22Rv1 (cell line): ENCODE measurements around the gene XPC.

ENCODE experiments used
- H3K27ac ChIP-seq: fragments of 450-650 bp; 2 replicates; pipeline ENCODE4 v1.5.1; 2017
- ZFX ChIP-seq: fragments of 450-650 bp; IDR thresholded peaks from 2 replicates; pipeline ENCODE4 v1.6.1; 2017; ENCODE audit warnings: antibody characterized with exemption, borderline replicate concordance
- TF ChIP-seq, protein P1 (sequence below): fragments of 450-650 bp; IDR thresholded peaks from 2 replicates; pipeline ENCODE4 v1.5.1; 2017; ENCODE audit warnings: mild to moderate bottlenecking

Gene XPC

GRCh38 chr3:14141602-14142341 is 36.6 kb downstream of the XPC start:
- no peak overlapping the region for H3K27ac ChIP-seq
- no peak for TF ChIP-seq ZFX
- TF ChIP-seq, protein P1, sequence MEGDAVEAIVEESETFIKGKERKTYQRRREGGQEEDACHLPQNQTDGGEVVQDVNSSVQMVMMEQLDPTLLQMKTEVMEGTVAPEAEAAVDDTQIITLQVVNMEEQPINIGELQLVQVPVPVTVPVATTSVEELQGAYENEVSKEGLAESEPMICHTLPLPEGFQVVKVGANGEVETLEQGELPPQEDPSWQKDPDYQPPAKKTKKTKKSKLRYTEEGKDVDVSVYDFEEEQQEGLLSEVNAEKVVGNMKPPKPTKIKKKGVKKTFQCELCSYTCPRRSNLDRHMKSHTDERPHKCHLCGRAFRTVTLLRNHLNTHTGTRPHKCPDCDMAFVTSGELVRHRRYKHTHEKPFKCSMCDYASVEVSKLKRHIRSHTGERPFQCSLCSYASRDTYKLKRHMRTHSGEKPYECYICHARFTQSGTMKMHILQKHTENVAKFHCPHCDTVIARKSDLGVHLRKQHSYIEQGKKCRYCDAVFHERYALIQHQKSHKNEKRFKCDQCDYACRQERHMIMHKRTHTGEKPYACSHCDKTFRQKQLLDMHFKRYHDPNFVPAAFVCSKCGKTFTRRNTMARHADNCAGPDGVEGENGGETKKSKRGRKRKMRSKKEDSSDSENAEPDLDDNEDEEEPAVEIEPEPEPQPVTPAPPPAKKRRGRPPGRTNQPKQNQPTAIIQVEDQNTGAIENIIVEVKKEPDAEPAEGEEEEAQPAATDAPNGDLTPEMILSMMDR, result no peak

- H3K27ac ChIP-seq, result no peak overlapping the region
- TF ChIP-seq ZFX, result no peak
- TF ChIP-seq, protein P1, result no peak
Measured at GRCh38 chr3:14141144-14141543, 37.3 kb downstream of the XPC start.

GRCh38 chr3:14140668-14141067 is 37.7 kb downstream of the XPC start:
- H3K27ac ChIP-seq, result no peak overlapping the region
- TF ChIP-seq ZFX, result no peak
- TF ChIP-seq, protein P1, result no peak

DNA sequence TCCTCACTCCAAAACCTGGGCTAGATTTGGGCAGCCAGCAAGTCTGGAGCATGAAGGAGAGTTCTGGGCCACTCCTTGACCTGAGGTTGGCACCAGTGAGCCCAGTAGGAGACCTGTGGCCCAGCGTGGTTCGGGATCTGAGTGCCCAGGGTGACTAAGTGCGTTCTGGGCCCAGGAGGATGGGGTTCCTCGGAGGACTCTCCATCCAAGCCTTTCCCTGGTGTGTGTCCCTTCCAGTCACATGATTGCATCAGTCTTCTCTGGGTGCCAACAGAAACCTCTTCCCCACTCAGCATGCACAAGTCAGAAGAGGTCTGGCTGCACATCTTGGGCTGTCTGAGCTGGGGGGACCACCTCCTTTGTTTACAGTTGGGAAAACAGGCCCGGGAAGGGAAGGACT is 38.6 kb downstream of the XPC start:
- no peak for TF ChIP-seq ZFX
- TF ChIP-seq, protein P1, result no peak

DNA sequence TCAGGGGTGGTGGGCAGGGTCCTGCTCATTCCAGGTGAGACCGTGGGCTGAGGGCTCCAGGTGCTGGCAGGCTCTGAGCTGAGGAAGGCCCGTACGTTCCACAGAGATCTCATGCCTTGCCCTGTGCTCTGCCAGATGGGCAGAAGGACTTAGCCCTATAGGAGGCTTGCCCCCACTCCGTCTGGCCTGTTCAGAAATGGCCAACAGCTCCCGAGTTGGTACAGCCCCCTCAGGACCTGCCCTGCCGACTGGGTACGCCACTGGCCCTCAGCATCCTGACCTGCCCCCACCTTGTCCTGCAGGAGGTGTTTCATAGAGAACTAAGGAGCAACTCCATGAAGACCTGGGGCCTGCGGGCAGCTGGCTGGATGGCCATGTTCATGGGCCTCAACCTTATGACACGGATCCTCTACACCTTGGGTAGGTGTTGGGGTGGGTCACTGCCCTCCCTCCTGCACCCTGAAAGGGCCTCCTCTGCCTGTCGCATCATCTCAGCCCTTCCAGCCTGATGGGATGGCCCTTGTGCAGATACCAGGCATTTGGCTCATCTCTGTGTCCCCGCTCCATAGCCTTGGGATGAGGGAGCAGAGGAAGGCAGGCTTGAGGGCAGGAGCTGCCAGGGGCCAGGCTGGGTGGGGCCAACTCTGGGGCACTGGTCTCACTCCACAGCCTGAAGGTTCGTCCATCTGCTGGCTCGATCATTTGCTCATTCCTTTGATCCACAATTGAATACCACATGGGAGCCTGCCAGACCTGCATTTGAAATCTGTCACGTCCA is 39.3 kb downstream of the XPC start:
- H3K27ac ChIP-seq, result no peak overlapping the region
- TF ChIP-seq ZFX, result no peak
- TF ChIP-seq, protein P1, result no peak

More for the DNA sequence above, 38.6 kb downstream of the XPC start:
- no peak overlapping the region for H3K27ac ChIP-seq

DNA sequence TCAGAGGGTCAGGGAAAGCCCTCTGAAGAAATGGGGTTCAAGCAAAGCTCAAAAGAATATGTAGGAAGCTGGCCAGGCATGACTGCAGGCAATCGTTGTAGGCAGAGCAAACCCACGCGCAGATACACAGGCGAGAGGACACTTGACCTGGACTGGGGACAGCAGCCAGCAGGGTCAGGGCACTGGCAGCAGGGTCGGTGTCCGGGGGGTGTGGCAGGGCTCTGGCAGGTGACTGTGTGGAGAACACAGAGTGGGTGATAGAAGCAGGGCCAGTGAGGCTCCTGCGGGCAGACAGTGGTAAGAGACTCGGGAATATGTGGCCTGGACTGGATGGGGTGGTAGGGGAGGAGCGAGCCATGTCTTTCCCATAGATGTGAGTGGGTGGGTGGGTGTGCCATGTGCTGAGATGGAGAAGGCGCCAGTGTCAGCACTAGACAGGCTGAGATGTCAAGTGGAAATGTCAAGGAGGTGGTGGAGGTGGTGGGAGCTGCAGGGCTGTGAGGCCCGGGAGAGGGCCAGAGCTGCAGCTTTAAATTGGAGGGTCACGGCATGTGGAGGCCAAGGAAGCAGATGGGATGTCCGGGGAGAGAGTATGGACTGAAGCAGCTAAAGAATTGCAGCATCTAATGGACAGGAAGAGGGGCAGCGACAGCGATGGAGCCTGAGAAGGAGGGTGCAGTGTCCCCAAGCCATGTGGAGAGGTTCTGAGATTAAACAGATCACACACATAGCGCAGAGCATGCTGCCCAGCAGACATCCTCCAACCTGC is 40.1 kb downstream of the XPC start:
- H3K27ac ChIP-seq, result no peak overlapping the region
- TF ChIP-seq, protein P1, result no peak
- no peak for TF ChIP-seq ZFX
